Renal cortical epithelial cell (primary cell): ENCODE results near the gene C3orf38. TPM values are rescaled to one million over a fixed set of nuclear protein-coding genes. Genes with fewer than 3 reads are reported as not detected.
"Not testable (repeated sequence)": the region's sequence is repeated elsewhere in the genome, so short reads cannot be mapped to it uniquely, and the experiment has no call there.

Experiments
- DNase-seq: peaks from one replicate; pipeline ENCODE4 v3.0.0-alpha.2; 2011; ENCODE audit warnings: low read depth
- total RNA-seq: library from RNA; depleted of rRNA; stranded (reverse); fragments of >200 nt; gene quantifications from 2 replicates; pipeline ENCODE4 v1.2.3, GENCODE V29; 2014

The C3orf38 gene
- total RNA-seq, result 26.7 and 35.3 TPM in 2 replicates

- DNase-seq, result peak; percentile 84
Measured at GRCh38 chr3:88149509-88150362, at the start of gene C3orf38. Gene C3orf38, plus strand, starts transcription at chr3:88149959. Its CDS starts 94 bp downstream, at chr3:88150053.

- DNase-seq, result no peak
Measured at GRCh38 chr3:88101142-88101541, 48.6 kb upstream of the C3orf38 start.

DNA sequence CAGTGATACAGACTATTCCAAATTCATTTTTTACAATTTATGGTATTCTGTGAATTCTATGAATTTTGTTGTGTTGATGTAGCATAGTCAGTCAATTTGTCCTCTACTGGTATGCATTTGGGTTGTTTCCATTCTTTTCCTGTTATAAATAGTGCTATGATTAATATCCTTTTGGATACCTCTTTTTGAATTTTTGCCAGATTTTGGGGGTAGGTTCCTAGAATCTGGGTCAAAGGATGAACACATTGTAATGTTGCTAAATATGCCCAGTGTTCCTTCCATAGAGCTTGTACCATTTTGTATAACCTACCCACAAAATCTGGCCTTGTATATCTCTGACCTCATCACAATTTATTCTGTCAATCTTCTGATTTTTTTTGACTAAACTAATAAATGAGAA, 44.4 kb upstream of the C3orf38 start:
- DNase-seq, result no peak

DNA sequence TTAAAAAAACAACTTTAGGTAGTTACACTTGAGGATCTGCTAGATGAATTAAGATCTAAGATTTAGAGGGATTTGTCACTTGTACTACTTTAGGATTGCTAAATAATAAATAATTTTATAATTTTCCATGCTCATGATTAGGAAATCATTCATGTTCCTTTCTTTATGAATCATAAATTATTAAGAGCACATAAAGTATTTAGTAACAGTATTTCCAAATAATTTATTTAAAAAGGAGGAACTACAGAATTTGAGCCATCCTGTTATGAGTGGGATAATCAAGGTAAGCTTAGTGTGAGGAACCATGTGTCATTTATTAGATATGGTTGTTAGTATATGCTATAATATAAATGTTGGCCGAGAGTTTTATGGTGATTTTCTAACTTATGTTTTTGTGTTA, 37.5 kb upstream of the C3orf38 start:
- no peak for DNase-seq

DNA sequence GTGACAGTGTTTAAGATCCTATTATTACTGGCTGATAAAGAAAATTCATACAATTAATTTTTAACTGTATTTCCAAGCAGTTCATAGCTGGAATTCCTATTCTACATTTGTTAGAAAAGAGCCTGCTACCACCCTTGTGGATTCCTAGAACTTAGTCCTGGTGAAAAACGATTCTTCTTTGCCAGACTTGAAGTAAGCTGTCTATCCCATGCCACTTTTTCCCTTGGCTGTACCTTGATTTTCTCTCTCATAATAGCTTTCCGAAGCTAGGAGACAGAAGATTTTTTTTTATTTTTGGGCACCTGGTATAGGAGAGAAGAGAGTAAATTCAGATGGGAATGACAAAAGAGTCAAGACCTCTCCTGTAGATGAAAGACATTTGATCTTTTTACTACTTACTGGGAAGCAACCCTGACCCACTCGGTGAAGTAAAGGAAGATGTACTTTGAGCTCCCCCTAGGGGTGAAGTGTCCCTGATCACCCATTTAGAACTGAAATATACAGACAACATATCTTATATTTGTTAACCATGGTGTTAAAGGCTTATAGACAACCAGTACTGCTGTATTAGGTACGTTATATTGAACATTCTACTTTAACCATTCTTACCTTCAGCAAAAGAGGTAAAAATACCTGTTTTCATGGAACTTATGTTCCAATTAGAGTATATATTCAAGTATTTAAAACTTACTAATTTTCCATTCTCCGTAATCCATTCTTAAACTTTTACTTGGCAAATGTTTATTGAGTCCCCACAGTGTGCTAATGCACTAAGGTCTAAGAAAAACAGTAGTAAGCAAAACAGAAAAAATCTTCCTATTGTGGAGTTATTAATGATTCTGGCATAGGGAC, 36.2 kb upstream of the C3orf38 start:
- peak; percentile 72 for DNase-seq

- DNase-seq, result no peak
Measured at GRCh38 chr3:88114878-88115549, 34.7 kb upstream of the C3orf38 start.

- no peak for DNase-seq
Measured at GRCh38 chr3:88117683-88118082, 32.1 kb upstream of the C3orf38 start.

DNA sequence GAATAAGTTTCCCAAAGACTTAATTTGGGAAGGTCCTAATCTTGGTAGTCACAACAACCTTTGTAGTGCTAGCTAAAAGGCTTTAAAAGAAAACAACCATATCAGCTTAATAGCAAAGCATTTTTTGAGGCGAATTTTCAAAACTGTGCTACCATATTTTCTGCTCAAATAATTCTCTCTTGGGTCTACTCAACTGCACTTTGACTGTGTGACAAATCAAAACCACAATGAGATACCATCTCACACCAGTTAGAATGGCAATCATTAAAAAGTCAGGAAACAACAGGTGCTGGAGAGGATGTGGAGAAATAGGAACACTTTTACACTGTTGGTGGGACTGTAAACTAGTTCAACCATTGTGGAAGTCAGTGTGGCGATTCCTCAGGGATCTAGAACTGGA, 31.2 kb upstream of the C3orf38 start:
- not testable (repeated sequence) for DNase-seq

DNA sequence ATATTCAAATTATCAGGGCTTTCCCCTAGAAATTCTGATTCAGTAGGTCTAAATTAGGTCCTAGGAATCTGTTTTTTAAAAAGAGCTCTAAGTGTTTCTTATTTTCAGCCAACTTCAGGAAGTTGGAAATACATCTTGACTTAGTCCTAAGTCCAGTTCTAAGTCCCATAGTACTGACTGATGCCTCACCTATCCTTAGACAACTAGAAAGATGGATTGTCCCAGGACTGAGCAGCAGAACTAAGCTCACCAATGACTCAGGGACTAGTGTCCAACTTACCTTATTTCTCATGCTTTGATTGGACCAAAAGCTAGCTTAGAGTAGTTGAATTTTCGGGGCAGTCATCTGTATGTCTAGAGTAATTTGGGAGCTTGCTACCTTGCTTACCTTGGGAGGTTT, 26.2 kb upstream of the C3orf38 start:
- no peak for DNase-seq

DNA sequence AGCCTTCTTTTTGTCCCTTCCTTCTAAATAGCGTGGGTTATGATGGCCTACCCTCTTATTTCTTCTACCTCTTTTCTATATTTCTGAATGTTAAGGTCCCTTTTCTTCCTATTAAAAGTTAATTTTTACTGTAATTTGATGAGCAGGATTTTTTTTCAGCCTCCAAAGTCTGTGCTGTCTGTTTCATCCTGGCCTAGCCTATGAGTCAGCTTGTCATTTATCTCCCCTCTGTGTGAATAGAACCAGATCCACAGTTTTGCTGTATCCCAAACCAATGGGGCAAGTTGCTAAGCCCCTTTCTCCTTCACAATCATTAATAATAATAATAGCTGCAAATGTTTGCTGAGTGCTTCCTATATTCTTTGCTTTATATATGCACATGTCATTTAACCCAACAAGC, 18.1 kb upstream of the C3orf38 start:
- no peak for DNase-seq

GRCh38 chr3:88132894-88133293, 16.9 kb upstream of the C3orf38 start:
- no peak for DNase-seq

DNA sequence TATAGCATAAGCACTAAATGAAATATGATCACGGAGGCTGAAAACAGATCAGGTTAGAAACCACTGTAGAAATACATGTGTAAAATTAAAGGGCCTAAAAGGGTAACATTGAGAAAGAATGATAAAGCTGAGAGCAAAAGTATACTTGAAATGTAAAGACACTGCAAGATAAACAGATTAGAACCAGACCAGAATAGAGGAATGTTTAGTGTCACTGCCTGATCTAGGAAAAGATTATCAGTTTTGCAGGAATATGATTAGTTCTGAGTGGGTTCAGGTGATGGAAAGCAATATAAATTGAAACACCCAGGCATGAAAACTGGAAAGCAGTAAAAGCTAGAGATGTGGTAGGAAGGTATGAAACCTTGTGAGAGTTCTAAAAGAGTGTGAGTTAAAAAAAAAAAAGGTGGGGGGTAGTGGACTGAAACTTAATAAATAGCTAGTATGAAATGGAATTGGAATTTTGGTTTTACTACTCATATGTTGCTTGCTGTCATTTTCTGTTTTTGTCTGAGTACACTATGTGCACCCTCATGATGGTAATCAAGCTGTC, 16.0 kb upstream of the C3orf38 start:
- DNase-seq, result no peak

DNA sequence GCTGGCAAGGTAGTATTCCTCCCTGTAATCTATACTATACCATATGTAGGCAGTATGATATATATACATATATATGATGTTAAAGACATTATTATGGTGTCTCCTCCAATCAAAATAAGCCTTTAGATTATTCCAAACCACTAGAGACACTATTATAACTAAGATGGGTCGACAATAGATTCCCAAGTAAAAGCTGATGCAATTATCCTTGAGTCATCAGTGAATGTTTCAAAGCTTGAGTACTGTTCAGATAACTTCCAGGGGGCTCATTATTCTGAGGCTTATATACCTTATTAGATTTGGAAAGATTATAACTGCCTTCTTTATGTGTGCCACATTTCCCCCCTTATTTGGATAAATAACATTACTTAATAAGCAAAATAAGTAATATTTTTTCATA, 11.9 kb upstream of the C3orf38 start:
- DNase-seq, result no peak

DNA sequence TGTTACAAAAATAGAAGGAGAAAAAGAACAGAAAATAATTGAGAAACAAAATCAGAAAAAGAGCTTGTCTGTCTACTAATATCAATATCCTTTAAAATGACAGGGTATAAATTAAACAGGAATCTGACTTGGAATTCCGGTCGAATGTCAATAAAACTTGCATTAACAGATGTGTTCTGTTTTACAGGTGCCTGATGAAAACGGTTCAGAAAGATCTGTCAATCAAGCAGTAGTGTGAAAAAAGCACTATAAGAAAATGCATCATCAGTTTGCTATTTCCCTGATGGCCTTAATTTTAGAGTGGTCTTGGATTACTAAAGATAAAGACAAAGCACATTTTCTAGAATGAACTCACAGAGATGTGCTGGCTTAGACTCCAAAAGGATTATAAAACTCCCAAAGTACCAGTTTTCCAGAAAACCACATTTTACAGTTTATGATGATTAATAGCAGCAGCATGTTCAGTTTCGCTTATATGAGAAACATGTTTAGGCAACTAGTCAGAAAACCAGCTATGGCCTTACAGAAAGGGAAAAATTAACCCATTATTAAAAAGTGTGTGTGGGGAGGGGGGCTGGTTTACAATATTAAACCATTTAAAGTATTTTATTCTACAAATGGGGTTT, 8.2 kb upstream of the C3orf38 start:
- DNase-seq, result no peak

GRCh38 chr3:88142094-88142624, 7.6 kb upstream of the C3orf38 start:
- DNase-seq, result peak; percentile 58

DNA sequence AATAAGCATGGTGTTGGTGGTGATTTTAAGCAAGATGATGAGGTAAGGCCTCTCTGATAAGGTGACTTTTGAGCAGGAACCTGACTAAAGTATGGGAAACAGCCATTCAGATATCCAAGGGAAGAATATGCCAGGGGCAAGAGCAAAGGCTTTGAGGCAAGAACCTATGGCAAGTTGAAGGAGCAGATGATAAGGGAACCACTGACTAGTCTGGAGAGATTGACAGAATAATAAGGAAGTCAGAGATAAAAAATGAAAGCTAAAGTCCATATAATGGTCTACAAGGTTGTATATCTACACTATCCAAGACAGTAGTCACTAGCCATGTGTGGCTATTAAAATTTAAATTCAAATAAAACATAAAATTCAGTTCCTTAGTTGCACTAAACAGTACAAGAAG, 2.5 kb upstream of the C3orf38 start:
- no peak for DNase-seq

- no peak for DNase-seq
Measured at GRCh38 chr3:88148651-88149050, 1.1 kb upstream of the C3orf38 start.

- peak; percentile 29 for DNase-seq
Measured at GRCh38 chr3:88149101-88149508, 654 bp upstream of the C3orf38 start.

GRCh38 chr3:88150371-88150770, 612 bp downstream of the C3orf38 start:
- DNase-seq, result no peak

DNA sequence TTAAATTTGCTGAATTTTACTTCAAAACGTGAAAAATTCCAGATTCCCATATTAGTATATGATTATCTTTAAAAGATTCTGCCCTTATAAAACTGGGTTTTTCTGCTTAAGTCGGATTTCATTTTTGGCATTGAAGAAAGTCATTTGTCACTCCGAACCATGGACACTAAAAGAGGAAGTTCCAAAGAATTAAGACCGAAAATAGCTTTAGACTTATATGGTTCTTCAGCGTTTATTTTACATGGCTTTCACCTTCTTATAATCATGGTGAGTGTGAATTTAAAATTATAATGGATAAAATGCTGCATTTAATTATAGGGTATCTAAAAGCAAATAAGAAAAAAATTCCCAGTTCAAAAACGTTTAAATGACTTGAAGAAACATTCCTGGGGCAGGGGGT, 1.0 kb downstream of the C3orf38 start:
- DNase-seq, result no peak

GRCh38 chr3:88151358-88151757, 1.6 kb downstream of the C3orf38 start:
- DNase-seq, result peak; percentile 19
